ENCODE data around the gene C7orf33. TPM values are rescaled to one million over a fixed set of nuclear protein-coding genes. Genes with fewer than 3 reads are reported as not detected.
"Not testable (repeated sequence)": the region's sequence is repeated elsewhere in the genome, so short reads cannot be mapped to it uniquely, and the experiment has no call there.

C7orf33 gene
- total RNA-seq, 1 donor from 2014 or later, result not detected

- no peak for TF ChIP-seq CTCF (IDR thresholded peaks at IDR 0.05)
- Mint-ChIP-seq H3K36me3 (ENCODE audit: low read depth) (no peaks in the 10 kb centered on the region), H3K9me3 (no peaks in the 10 kb centered on the region), H3K4me3 (no peak overlapping the region), H3K27ac (no peak overlapping the region), H3K4me1 (peaks cover 18% of the 10 kb centered on the region), H3K27me3 (peaks cover 4% of the 10 kb centered on the region)
- DNase-seq (no peak), ATAC-seq (ENCODE audit: low read depth) (no peak)
- intact Hi-C loops (cut with micrococcal nuclease), result no loop called here
- ChIA-PET POLR2A (no interaction called here), CTCF (no interaction called here)
These were observed 29.5 kb upstream of the C7orf33 start for GRCh38 chr7:148561099-148561498.

- H3K36me3 Mint-ChIP-seq (ENCODE audit: low read depth), result no peaks in the 10 kb centered on the region
- CTCF ChIA-PET, result interaction anchor here (3.7 kb wide), 1 partner anchor 11 kb away, joined by 21 read pairs; no protein-coding TSS in a partner anchor
- POLR2A ChIA-PET, result interaction anchor here (1.0 to 1.4 kb wide), 3 partner anchors 57 to 135 kb away, joined by 3 read pairs; partner anchors contain the start of gene CUL1
- intact Hi-C loops (cut with micrococcal nuclease), result loop anchor here (1.0 kb wide), 2 partner anchors 12 to 56 kb away; no protein-coding TSS in a partner anchor
- DNase-seq (no peak), ATAC-seq (ENCODE audit: low read depth) (peak; percentile 18)
- peak overlapping the region; percentile 66 for H3K4me3 Mint-ChIP-seq
- H3K9me3 Mint-ChIP-seq, result no peaks in the 10 kb centered on the region
- TF ChIP-seq CTCF (IDR thresholded peaks at IDR 0.05), result no peak
- peaks cover 18% of the 10 kb centered on the region for H3K4me1 Mint-ChIP-seq
- peak overlapping the region; percentile 81 for H3K27ac Mint-ChIP-seq
- peaks cover 2% of the 10 kb centered on the region for H3K27me3 Mint-ChIP-seq
These were observed 26.8 kb upstream of the C7orf33 start for GRCh38 chr7:148563583-148564274.

GRCh38 chr7:148564275-148564951 is 26.2 kb upstream of the C7orf33 start:
- H3K9me3 Mint-ChIP-seq; H3K27me3 Mint-ChIP-seq; DNase-seq; H3K36me3 Mint-ChIP-seq (ENCODE audit: low read depth): not testable (repeated sequence)
- Mint-ChIP-seq H3K27ac (peak overlapping the region; percentile 81), H3K4me1 (peaks cover 18% of the 10 kb centered on the region), H3K4me3 (peak overlapping the region; percentile 66)
- ChIA-PET CTCF (interaction anchor here (0.9 to 3.7 kb wide), 3 partner anchors 11 to 402 kb away, joined by 4 to 21 read pairs (median 4); no protein-coding TSS in a partner anchor), POLR2A (interaction anchor here (1.0 to 1.4 kb wide), 3 partner anchors 57 to 134 kb away, joined by 3 read pairs; partner anchors contain the start of gene CUL1)
- intact Hi-C loops (cut with micrococcal nuclease), result loop anchor here (1.0 kb wide), 2 partner anchors 11 to 57 kb away; no protein-coding TSS in a partner anchor
- ATAC-seq (ENCODE audit: low read depth), result peak; percentile 47

GRCh38 chr7:148566736-148567135 is 23.8 kb upstream of the C7orf33 start:
- Mint-ChIP-seq H3K9me3 (no peaks in the 10 kb centered on the region), H3K27me3 (no peaks in the 10 kb centered on the region), H3K4me3 (no peak overlapping the region), H3K36me3 (ENCODE audit: low read depth) (no peaks in the 10 kb centered on the region), H3K4me1 (peaks cover 23% of the 10 kb centered on the region), H3K27ac (no peak overlapping the region)
- ChIA-PET POLR2A (no interaction called here), CTCF (no interaction called here)
- no peak for TF ChIP-seq CTCF (IDR thresholded peaks at IDR 0.05)
- DNase-seq, result no peak
- no peak for ATAC-seq (ENCODE audit: low read depth)
- intact Hi-C loops (cut with micrococcal nuclease), result no loop called here

GRCh38 chr7:148567524-148567923 is 23.0 kb upstream of the C7orf33 start:
- no peak for TF ChIP-seq CTCF (IDR thresholded peaks at IDR 0.05)
- Mint-ChIP-seq H3K4me1 (peaks cover 23% of the 10 kb centered on the region), H3K27ac (no peak overlapping the region), H3K27me3 (no peaks in the 10 kb centered on the region), H3K9me3 (no peaks in the 10 kb centered on the region), H3K4me3 (no peak overlapping the region), H3K36me3 (ENCODE audit: low read depth) (no peaks in the 10 kb centered on the region)
- CTCF ChIA-PET, result no interaction called here
- DNase-seq, result no peak
- no peak for ATAC-seq (ENCODE audit: low read depth)
- intact Hi-C loops (cut with micrococcal nuclease), result no loop called here
- POLR2A ChIA-PET, result no interaction called here
